GM12891 (cell line): Measurements from ENCODE around the gene EVC.

Experiments
- DNase-seq: peaks from one replicate; pipeline ENCODE4 v3.0.0; 2011; ENCODE audit warnings: low spot score; ENCODE audit not compliant: insufficient read length
- FAIRE-seq: peaks from 2 replicates; lab custom pipeline; 2011; peaks lifted over from hg19 to GRCh38; lab: Jason Lieb, UNC
- PAX5 ChIP-seq: IDR thresholded peaks from 2 replicates; pipeline ENCODE4 v1.6.1; 2011; ENCODE audit warnings: low read length, moderate library complexity, mild to moderate bottlenecking; ENCODE audit not compliant: insufficient read depth, severe bottlenecking
- POLR2A ChIP-seq: IDR thresholded peaks from 2 replicates; pipeline ENCODE4 v1.6.1; 2011; ENCODE audit warnings: low read depth, low read length, control low read depth
- POLR2AphosphoS5 ChIP-seq: IDR thresholded peaks from 2 replicates; pipeline ENCODE4 v1.6.1; 2011; ENCODE audit warnings: low read depth, low read length, control low read depth
- POU2F2 ChIP-seq: IDR thresholded peaks from 2 replicates; pipeline ENCODE4 v1.6.1; 2011; ENCODE audit warnings: low read depth, mild to moderate bottlenecking, control low read depth, low read length, moderate library complexity
- SPI1 ChIP-seq: IDR thresholded peaks from 2 replicates; pipeline ENCODE4 v1.6.1; 2011; ENCODE audit warnings: low read depth, low read length, control low read depth
- TAF1 ChIP-seq: IDR thresholded peaks from 2 replicates; pipeline ENCODE4 v1.6.1; 2011; ENCODE audit warnings: low read depth, low read length, control low read depth

Gene EVC

DNA sequence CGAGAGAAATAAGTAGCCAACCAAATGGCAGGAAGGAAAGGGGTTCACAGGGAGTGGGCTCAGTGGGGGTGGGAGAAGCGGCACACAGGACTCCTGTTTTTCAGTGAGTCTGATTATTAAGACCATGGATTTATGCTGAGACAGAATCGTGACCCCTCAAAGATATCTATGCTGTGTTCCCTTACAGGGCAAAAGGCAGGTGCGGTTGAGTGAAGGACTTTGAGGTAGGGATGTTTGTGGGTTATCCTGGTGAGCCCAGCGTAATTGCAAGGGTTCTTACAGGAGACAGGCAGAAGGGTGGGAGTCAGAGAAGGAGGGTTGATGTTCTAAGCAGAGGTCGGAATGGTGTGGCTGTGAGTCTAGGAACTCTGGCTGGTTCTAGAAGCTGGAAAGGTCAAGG lies 73.0 kb downstream of the EVC start:
- FAIRE-seq (no peak), DNase-seq (no peak)
- no peak for TF ChIP-seq SPI1
- TF ChIP-seq POLR2AphosphoS5, result no peak
- TF ChIP-seq POU2F2, result no peak
- TF ChIP-seq PAX5, result no peak
- TF ChIP-seq POLR2A, result no peak

DNA sequence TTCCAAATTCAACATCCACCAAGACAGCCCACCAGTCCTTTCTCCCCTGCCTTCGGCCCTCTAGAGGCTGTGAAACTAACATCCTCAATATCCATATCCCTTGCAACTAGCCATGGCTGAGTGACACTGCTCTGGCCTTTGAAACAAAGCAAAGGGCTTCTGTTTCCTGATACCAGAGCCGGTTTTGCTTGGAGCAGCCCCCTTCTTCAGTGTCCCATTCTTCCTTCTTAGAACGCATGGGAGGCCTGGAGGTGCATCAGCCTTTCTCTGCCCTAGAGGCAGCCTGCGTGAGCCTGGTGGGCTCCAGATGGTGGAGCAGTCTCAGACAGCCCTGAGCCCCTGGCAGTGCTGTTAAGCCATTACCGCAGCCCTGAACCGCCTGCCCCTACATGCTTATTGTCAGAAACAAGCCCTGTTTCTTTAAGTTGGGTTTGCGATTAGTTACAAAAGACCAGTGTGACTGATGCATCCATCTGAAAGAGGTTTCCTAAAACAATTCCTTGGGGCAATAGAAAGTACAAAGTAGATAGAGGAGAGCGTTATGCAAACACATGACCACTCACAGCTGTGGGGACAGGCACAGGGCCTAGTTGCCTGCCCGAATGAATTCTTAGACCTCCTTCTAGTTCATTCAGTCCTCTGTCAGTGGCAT lies 74.1 kb downstream of the EVC start:
- TF ChIP-seq PAX5 (no peak), SPI1 (no peak), POLR2AphosphoS5 (no peak)

DNA sequence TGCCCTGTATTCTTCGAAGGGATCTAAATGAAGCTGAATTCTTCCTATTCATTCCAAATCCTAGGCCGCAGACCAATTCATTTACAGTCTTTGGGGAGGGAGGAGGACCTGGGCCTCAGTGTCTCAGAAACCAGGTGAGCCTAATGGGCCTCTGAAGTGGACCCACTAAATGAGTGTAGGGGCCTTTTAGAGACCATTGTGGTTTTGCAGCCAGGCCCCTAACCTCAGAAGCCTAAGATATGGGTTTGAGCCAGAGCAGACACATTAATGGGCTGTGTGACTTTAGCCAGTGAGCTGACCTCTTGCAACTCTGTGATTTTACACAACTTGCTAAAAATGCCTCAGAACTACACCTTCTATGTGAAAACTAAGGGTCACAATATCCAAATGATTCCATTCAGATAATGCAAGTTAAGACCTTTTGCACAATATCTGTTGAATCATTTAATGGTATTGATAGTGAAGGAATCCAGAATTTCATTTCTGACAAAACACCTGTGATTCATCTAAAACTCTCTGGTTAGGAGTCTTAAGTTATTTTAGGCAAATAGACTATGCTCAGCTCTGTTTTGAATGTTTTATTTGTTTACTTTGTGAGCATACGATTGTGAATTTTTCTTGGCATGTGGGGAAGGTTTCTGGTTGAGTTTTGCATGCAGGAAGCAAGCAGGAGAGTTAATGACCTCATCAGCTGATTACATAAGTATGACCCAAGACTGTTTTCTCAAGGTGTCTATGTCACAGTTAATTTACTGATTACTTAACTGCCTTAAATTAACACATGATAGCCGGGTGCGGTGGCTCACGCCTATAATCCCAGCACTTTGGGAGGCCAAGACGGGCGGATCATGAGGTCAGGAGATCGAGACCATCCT lies 75.0 kb downstream of the EVC start:
- FAIRE-seq (no peak), DNase-seq (no peak)
- TF ChIP-seq POU2F2 (no peak), PAX5 (no peak), POLR2AphosphoS5 (no peak), TAF1 (no peak), POLR2A (no peak), SPI1 (no peak)

More for the DNA sequence above, 74.1 kb downstream of the EVC start:
- FAIRE-seq (no peak), DNase-seq (no peak)

- TF ChIP-seq PAX5, result no peak
- no peak for TF ChIP-seq POLR2A
These were observed 76.3 kb downstream of the EVC start for GRCh38 chr4:5787311-5787710.

GRCh38 chr4:5788144-5788543 lies 77.1 kb downstream of the EVC start:
- DNase-seq (no peak), FAIRE-seq (no peak)
- TF ChIP-seq POLR2A, result no peak
- TF ChIP-seq SPI1, result peak; percentile 79

More at GRCh38 chr4:5787311-5787710, 76.3 kb downstream of the EVC start:
- DNase-seq, result no peak
- no peak for FAIRE-seq

- DNase-seq (no peak), FAIRE-seq (no peak)
- TF ChIP-seq TAF1 (no peak), SPI1 (no peak), POLR2A (no peak), PAX5 (no peak), POU2F2 (no peak), POLR2AphosphoS5 (no peak)
These were observed 78.1 kb downstream of the EVC start for GRCh38 chr4:5789141-5789540.

DNA sequence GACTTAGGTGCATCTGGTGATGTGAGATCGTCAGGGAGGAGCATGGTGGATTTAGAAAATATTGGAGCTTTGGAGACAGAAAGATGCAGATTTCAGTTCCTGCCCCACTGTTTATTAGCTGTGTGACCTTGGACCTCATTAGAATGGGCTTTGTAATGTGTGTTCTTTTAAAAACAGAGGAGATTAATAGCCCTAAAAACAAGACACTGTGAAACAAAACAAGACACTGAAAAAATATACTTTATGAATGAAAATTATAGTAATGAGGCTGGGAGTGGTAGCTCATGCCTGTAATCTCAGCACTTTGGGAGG lies 79.5 kb downstream of the EVC start:
- FAIRE-seq (no peak), DNase-seq (no peak)
- TF ChIP-seq TAF1 (no peak), PAX5 (no peak), POLR2AphosphoS5 (no peak), POU2F2 (no peak), SPI1 (no peak), POLR2A (no peak)

DNA sequence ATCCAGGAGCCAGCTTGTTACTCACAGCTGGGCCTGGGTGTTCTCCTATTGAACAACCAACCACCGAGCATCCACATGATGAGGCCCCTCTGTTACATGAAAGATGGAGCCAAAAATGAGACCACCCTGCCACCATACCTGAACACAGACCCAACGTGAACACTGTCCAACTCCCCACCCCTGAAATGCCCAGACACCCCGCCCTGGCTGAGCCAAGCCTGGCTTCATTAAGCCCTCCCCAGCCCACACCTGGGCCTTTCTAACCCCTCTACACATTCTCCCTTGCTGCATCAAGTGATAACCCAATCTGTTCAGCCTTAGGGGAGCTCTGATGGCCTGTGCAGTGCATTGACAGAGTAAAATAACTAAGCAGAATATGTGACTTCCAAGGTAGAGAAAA lies 80.7 kb downstream of the EVC start:
- no peak for FAIRE-seq
- TF ChIP-seq POU2F2 (no peak), SPI1 (no peak), POLR2A (no peak), TAF1 (no peak), POLR2AphosphoS5 (no peak), PAX5 (no peak)
- no peak for DNase-seq

GRCh38 chr4:5793514-5793913 lies 82.5 kb downstream of the EVC start:
- no peak for TF ChIP-seq SPI1
- no peak for TF ChIP-seq POU2F2
- no peak for TF ChIP-seq POLR2AphosphoS5
- no peak for TF ChIP-seq POLR2A
- no peak for TF ChIP-seq TAF1
- TF ChIP-seq PAX5, result no peak
- DNase-seq, result no peak
- FAIRE-seq, result no peak

- FAIRE-seq, result no peak
- DNase-seq, result no peak
- TF ChIP-seq POLR2AphosphoS5, result no peak
- no peak for TF ChIP-seq SPI1
- no peak for TF ChIP-seq PAX5
- TF ChIP-seq TAF1, result no peak
- no peak for TF ChIP-seq POLR2A
- no peak for TF ChIP-seq POU2F2
These were observed 84.6 kb downstream of the EVC start for GRCh38 chr4:5795580-5795979.
